Activated CD4-positive, CD25-positive, alpha-beta regulatory T cell (primary cell): Measurements from ENCODE around the gene PEX14.

Experiments used
- DNase-seq, 4 experiments: peaks; one replicate each; lab custom pipeline; 2025; lab: John Stamatoyannopoulos, UW

PEX14 gene

DNA sequence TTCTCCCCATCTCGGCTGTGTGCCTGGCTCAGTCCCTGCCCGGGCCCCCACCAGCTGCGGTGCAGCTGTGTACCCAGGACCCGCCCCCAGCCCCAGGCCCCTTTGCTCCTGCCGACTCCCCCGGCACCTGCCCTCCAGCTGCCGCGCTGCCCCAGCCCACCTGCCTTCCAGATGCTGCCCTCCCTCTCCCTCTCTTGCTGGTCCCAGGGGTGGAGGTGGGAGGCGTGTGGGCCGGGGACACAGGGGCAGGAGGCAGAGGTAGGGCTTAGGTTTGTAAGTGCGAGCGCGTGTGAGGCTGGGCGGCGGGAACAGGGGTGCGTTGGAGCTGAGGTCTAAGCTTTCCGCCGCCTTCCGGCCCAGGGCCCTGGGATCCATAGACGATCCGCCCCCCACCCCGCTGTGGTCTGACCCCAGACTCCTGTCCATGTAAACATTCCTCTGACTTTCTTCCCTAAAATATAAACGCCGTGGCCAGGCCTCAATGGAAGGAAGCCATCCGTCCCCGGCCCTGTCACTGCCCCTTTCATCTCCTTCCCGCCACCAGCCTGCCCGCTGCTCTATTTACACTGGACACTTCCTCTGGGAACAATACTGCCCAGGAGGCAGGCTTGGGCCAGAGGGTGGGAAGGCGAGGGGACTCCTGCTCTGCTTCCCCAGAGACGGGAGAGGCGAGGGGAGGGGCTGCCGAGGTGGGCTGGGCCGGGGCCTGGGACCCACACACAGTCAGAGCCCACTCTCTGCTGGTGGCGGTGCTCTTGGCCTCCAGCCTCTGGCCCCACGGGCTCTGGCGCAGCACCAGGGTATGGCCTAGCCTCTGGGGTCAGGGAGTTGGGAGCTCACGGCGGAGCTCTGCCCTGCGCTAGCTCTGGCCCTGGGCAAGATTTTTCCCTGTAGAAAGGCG is 193.4 kb downstream of the PEX14 start:
- no peak for DNase-seq

- DNase-seq: no peak
Observed at GRCh38 chr1:10669570-10669969, 194.8 kb downstream of the PEX14 start.

DNA sequence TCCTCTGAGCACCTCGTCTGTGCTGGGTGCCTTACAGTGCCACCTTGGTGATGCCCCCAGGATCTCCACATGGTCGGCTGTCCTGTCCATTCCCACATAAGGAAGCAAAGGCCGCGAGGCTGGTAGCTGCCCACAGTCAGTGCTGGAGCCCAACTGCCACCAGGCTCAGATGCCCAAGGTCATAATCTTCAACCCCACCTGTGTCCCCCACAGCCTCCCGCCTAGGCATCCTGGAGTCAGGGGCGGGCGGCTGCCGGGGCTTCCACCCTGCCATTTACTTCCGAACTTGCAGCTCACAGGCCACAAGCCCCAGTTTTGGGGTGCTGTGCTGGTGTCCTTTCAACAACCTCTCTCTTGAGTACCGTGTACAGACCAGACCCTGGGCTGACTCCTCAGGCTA is 195.4 kb downstream of the PEX14 start:
- DNase-seq: no peak

DNA sequence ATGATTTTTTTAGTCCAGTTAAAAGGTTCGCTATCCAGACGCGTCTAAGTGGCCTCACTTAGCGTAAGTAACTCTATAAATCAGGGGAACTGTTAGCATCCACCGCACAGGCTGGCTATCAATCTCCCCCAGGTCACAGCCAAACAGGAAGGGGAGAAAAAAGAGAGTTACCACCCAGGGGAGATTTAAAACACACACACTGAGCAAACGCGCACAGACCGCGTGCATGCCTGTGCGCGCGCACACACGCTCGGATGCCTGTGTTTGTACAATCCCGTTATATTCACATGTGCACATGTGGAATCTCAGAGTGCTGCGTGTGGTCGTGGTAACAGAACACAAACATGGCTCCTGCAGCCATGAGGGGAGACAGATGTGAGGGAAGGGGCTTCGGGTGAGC is 196.3 kb downstream of the PEX14 start:
- no peak for DNase-seq

- no peak for DNase-seq
Observed at GRCh38 chr1:10671622-10672342, 197.0 kb downstream of the PEX14 start.

- no peak for DNase-seq
Observed at GRCh38 chr1:10672343-10673050, 197.7 kb downstream of the PEX14 start.

DNA sequence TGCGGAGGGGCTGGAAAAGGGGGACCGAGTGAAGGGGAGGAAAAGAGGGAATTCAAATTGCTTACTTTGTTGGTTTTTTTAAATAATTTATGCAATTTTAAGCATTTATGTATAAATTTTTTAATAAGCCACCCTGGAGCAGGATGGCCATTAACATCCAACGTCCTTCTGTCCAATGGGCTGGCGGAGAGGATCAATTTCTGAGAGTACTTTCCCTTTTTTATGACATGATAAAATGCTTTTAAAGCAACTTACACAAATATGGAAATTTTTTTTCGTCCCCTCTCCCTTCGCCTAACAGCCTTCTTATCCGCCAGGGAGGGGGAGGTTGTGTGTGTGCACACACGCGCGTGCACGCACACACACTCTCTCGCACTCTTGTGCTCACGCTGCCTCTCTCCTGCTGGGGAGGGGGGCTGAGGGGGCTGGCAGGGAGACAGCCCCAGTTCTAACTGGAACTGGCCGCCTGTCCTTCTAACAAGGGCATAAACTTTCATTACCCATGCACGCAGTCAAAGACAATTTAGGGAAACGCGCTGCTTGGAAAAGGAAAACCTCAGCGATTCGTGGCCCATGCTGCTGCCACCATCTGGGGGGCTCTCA is 198.5 kb downstream of the PEX14 start:
- no peak for DNase-seq

- DNase-seq: no peak
Observed at GRCh38 chr1:10674222-10674621, 199.5 kb downstream of the PEX14 start.

- DNase-seq: no peak
Observed at GRCh38 chr1:10674700-10675609, 200.2 kb downstream of the PEX14 start.

GRCh38 chr1:10675813-10676212 is 201.1 kb downstream of the PEX14 start:
- DNase-seq: no peak

GRCh38 chr1:10676963-10677362 is 202.2 kb downstream of the PEX14 start:
- no peak for DNase-seq

GRCh38 chr1:10677491-10678391 is 203.0 kb downstream of the PEX14 start:
- DNase-seq: no peak

- DNase-seq: no peak
Observed at GRCh38 chr1:10678402-10678801, 203.7 kb downstream of the PEX14 start.

DNA sequence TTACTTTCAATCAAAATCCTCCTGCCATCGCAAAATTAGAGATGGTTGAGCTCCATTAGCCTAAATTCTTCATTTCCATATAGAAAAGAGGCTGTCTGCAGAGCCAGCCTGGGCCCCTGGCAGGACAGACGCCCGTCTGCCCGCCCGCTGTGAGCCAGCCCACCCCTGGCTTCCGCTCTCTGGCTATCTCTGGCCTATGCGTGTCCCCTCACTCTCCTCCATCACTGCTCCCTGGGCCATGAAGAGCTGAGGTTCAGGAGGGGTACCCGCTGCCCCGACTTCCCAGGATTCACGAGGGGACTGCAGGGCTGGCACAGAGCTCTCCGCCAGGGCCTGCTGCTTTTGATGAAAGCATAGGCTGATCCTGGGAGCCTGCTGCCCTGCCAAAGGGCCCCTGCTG is 204.1 kb downstream of the PEX14 start:
- DNase-seq: no peak

- no peak for DNase-seq
Observed at GRCh38 chr1:10679496-10680220, 204.9 kb downstream of the PEX14 start.
